GM12878 (cell line): Measurements from ENCODE around the gene RBBP6. TPM values are rescaled to one million over a fixed set of nuclear protein-coding genes. Genes with fewer than 3 reads are reported as not detected.

Experiments
- ATAC-seq: fragments of 200-7000 bp; cut with Tn5 transposase; 3 replicates; pipeline ENCODE4 v1.9.1; 2020; ENCODE audit warnings: mild to moderate bottlenecking, moderate library complexity
- BruUV-seq: library from RNA; stranded (reverse); fragments of 400-500 nt; replicated peaks from 2 replicates; lab custom pipeline; 2021; lab: Mats Ljungman, UMichigan
- CTCF ChIA-PET: fragments of 300-600 bp; sonication (Branson Sonifier 250); formaldehyde crosslinking; extraction: SDS; loops from one replicate; lab custom pipeline; 2021; ENCODE audit warnings: inconsistent platforms; lab: Yijun Ruan, JAX
- POLR2A ChIA-PET: fragments of 350-600 bp; formaldehyde crosslinking; extraction: SDS; loops from one replicate; lab custom pipeline; 2021; ENCODE audit warnings: inconsistent platforms; lab: Charles Lee
- RAD21 ChIA-PET: fragments of 300-600 bp; sonication (Branson Sonifier 250); formaldehyde crosslinking; loops from one replicate; lab custom pipeline; 2023; ENCODE audit warnings: antibody characterized with exemption; ENCODE audit not compliant: unreplicated experiment; lab: Charles Lee
- SMC1A ChIA-PET: fragments of 300-600 bp; sonication (Branson Sonifier 250); formaldehyde crosslinking; loops from one replicate; lab custom pipeline; 2023; ENCODE audit not compliant: unreplicated experiment, uncharacterized antibody; lab: Charles Lee
- DNase-seq: peaks from one replicate; pipeline ENCODE4 v3.0.0-alpha.2; 2011; ENCODE audit warnings: low read depth, low spot score
- FAIRE-seq: peaks from 3 replicates; lab custom pipeline; 2011; peaks lifted over from hg19 to GRCh38; lab: Jason Lieb, UNC
- H2AFZ ChIP-seq: 2 replicates; pipeline ENCODE4 v1.6.0; 2011; ENCODE audit warnings: low read depth, low read length, control low read depth; ENCODE audit not compliant: control insufficient read depth
- H3K27ac ChIP-seq: 2 replicates; pipeline ENCODE4 v1.5.1; 2011; ENCODE audit warnings: control low read depth; ENCODE audit not compliant: control insufficient read depth, insufficient read depth
- H3K27me3 ChIP-seq, 2 experiments: replicated peaks in 1 of 2; 2 replicates each; pipeline versions ENCODE4 v1.6.0 to v1.6.1; 2011; ENCODE audit warnings: low read length in 1 of 2; ENCODE audit not compliant: control insufficient read depth in 2 of 2, insufficient read depth in 2 of 2
- H3K36me3 ChIP-seq, 2 experiments: 2 replicates each; pipeline ENCODE4 v1.5.1; 2011; ENCODE audit warnings: low read length in 1 of 2; ENCODE audit not compliant: control insufficient read depth in 2 of 2, insufficient read depth in 2 of 2
- H3K4me1 ChIP-seq: 2 replicates; pipeline ENCODE4 v1.6.1; 2011; ENCODE audit warnings: mild to moderate bottlenecking, low read length, moderate library complexity, mixed read lengths; ENCODE audit not compliant: control insufficient read depth, insufficient read depth
- H3K4me2 ChIP-seq: 2 replicates; pipeline ENCODE4 v1.6.0; 2011; ENCODE audit warnings: control low read depth; ENCODE audit not compliant: control insufficient read depth, insufficient read depth
- H3K4me3 ChIP-seq: fragments of 200-600 bp; sonication (generic); 2 replicates; pipeline ENCODE4 v1.5.1; 2016
- H3K79me2 ChIP-seq: 2 replicates; pipeline ENCODE4 v1.6.0; 2011; ENCODE audit warnings: low read length; ENCODE audit not compliant: control insufficient read depth, insufficient read depth
- H3K9ac ChIP-seq: 2 replicates; pipeline ENCODE4 v1.8.0; 2011; ENCODE audit warnings: low read length, control low read depth, mixed read lengths; ENCODE audit not compliant: control insufficient read depth, insufficient read depth
- H3K9me3 ChIP-seq: replicated peaks from 3 replicates; pipeline ENCODE4 v1.5.1; 2011; ENCODE audit warnings: mild to moderate bottlenecking, low read length; ENCODE audit not compliant: control insufficient read depth, insufficient read depth
- H4K20me1 ChIP-seq: 2 replicates; pipeline ENCODE4 v1.6.0; 2011; ENCODE audit not compliant: control insufficient read depth, insufficient read depth
- ELK1 ChIP-seq: IDR thresholded peaks from 2 replicates; pipeline ENCODE4 v1.6.1; 2012; ENCODE audit warnings: low read depth, low read length, improper control_type of control experiment
- IKZF2 ChIP-seq, 2 experiments: fragments of 450-650 bp; IDR thresholded peaks; 2 replicates each; pipeline ENCODE4 v1.6.1; 2017; ENCODE audit warnings: mild to moderate bottlenecking in 2 of 2, moderate library complexity in 2 of 2
- NBN ChIP-seq: fragments of 450-650 bp; IDR thresholded peaks from 2 replicates; pipeline ENCODE4 v1.6.1; 2016
- TCF7 ChIP-seq: IDR thresholded peaks from 2 replicates; pipeline ENCODE4 v1.6.1; 2014; ENCODE audit warnings: antibody characterized with exemption, borderline replicate concordance
- YY1 ChIP-seq: IDR thresholded peaks from 2 replicates; pipeline ENCODE4 v1.6.1; 2011; ENCODE audit warnings: low read depth, mild to moderate bottlenecking, low read length
- ZSCAN29 ChIP-seq: fragments of 450-650 bp; IDR thresholded peaks from 2 replicates; pipeline ENCODE4 v1.6.1; 2017; ENCODE audit warnings: mild to moderate bottlenecking, moderate library complexity
- WGBS: methylation state at CpG from one replicate; pipeline ENCODE4 v1.1.6; 2016; ENCODE audit warnings: low lambda C conversion rate; ENCODE audit not compliant: insufficient replicate concordance, insufficient coverage; ENCODE audit errors: missing lambda C conversion rate; 5-methylcytosine and 5-hydroxymethylcytosine counted together
- in situ Hi-C: fragments of 300-500 bp; cut with MboI; formaldehyde crosslinking; loops from 9 replicates; pipeline ENCODE4 v1.14.3; 2018; ENCODE audit warnings: mixed read lengths
- intact Hi-C: fragments of 100-400 bp; cut with micrococcal nuclease; formaldehyde crosslinking; loops from one replicate; pipeline ENCODE4 v1.14.2; 2022; ENCODE audit not compliant: unreplicated experiment
- polyA plus RNA-seq, 11 experiments: library from polyadenylated mRNA; depleted of rRNA in 4 of 11; unstranded in 6 of 11; stranded (reverse) in 5 of 11; fragments of >200 nt; fragmentation: Nextera tagmentation in 4 of 11; fragmentation: Illumina TruSeq in 1 of 11; extraction: Ambion mirVana in 4 of 11; extraction: Trizol in 1 of 11; gene quantifications; 1 replicate in 1 of 11; 2 replicates in 10 of 11; pipeline versions ENCODE4 v1.2.1 to v1.2.3, GENCODE V29; 2011 to 2016; ENCODE audit warnings: inconsistent platforms in 2 of 11, missing spikeins in 2 of 11, low read depth in 1 of 11
- total RNA-seq, 4 experiments: library from RNA; depleted of rRNA in 3 of 4; stranded (reverse); fragments of >200 nt in 3 of 4; fragmentation: Illumina TruSeq in 1 of 4; extraction: Trizol in 1 of 4; gene quantifications; 2 replicates each; pipeline versions ENCODE4 v1.2.1 to v1.2.3, GENCODE V29; 2013 to 2021

RBBP6 gene
- total and polyA plus RNA-seq, 10 of the 15 experiments (the other 5 are each of a cell fraction or from before 2014, with no cell fraction given) = 16.9 to 80.2 (median 36.5) TPM

- TF ChIP-seq IKZF2 (IDR thresholded peaks at IDR 0.05) (no peak), ZSCAN29 (no peak), ELK1 (no peak)
Observed at GRCh38 chr16:24511792-24512191, 27.6 kb upstream of the RBBP6 start (continued).

GRCh38 chr16:24514096-24514495 is 25.3 kb upstream of the RBBP6 start:
- no TSS peak for BruUV-seq
- H3K9me3 ChIP-seq = no peaks in the 10 kb centered on the region
- no peaks in the 10 kb centered on the region for H4K20me1 ChIP-seq
- no peaks in the 10 kb centered on the region for H3K36me3 ChIP-seq
- no peaks in the 10 kb centered on the region for H3K79me2 ChIP-seq
- RAD21 ChIA-PET = interaction anchor here (0.9 kb wide), 1 partner anchor 280 kb away, joined by 3 read pairs; no protein-coding TSS in a partner anchor
- FAIRE-seq (no peak), DNase-seq (no peak), ATAC-seq (no peak)
- H3K4me3 ChIP-seq = no peak overlapping the region
- POLR2A ChIA-PET = no interaction called here
- no peak overlapping the region for H3K4me2 ChIP-seq
- TF ChIP-seq NBN = no peak
- TF ChIP-seq YY1 = no peak
- no peak for TF ChIP-seq TCF7
- TF ChIP-seq ELK1 = no peak
- CTCF ChIA-PET = interaction anchor here (0.9 to 4.7 kb wide), 3 partner anchors 9 to 253 kb away, joined by 3 to 26 read pairs (median 20); no protein-coding TSS in a partner anchor
- no peak overlapping the region for H2AFZ ChIP-seq
- in situ Hi-C loops (loop anchor here (10.0 kb wide), 1 partner anchor 711 kb away; no protein-coding TSS in a partner anchor), intact Hi-C loops (no loop called here)
- H3K9ac ChIP-seq = no peak overlapping the region
- H3K27ac ChIP-seq = no peak overlapping the region
- H3K4me1 ChIP-seq = no peaks in the 10 kb centered on the region
- WGBS = 54% methylated on average over 2 of the region's 2 CpGs
- no peaks in the 10 kb centered on the region; a peak in 1 of 4 replicates for H3K27me3 ChIP-seq
- SMC1A ChIA-PET = no interaction called here
